ENCODE data around the gene ALK.

The ALK gene

GRCh38 chr2:29207352-29208148 is 713.8 kb downstream of the ALK start:
- TF ChIP-seq CTCF (IDR thresholded peaks at IDR 0.05; ENCODE audit: control insufficient read depth, insufficient read depth, low read depth, low read length, missing control alignments): no peak
- no peak for DNase-seq (ENCODE audit: low read depth)
- H3K4me3 ChIP-seq (ENCODE audit: control insufficient read depth, low read depth, low read length): no peak overlapping the region

GRCh38 chr2:29206941-29207340 is 714.4 kb downstream of the ALK start:
- H3K4me3 ChIP-seq (ENCODE audit: control insufficient read depth, low read depth, low read length): no peak overlapping the region
- DNase-seq (ENCODE audit: low read depth): no peak
- no peak for TF ChIP-seq CTCF (IDR thresholded peaks at IDR 0.05; ENCODE audit: control insufficient read depth, insufficient read depth, low read depth, low read length, missing control alignments)

- no peak overlapping the region for H3K4me3 ChIP-seq (ENCODE audit: control insufficient read depth, low read depth, low read length)
- TF ChIP-seq CTCF (IDR thresholded peaks at IDR 0.05; ENCODE audit: control insufficient read depth, insufficient read depth, low read depth, low read length, missing control alignments): no peak
- no peak for DNase-seq (ENCODE audit: low read depth)
These were observed 718.4 kb downstream of the ALK start for GRCh38 chr2:29202819-29203495.

DNA sequence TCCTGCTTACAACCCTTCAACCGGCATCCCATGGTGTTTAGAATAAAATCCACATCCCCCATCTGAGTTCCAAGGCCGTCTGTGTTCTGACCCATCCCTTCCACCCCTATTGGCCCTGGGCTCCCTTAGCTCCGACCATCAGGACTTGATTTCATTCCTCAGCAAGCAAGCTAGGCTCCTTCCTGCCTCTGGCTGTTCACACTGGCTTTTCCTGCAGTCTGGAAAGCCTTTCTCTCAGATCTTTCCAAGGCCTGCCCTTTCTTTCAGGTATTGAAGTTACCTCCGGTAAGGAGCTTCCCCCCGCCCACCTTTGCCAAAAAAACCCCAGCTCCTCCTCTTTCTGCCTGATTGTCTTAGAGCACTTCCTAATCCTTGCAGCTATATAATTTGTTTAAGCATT is 719.4 kb downstream of the ALK start:
- DNase-seq (ENCODE audit: low read depth): no peak
- TF ChIP-seq CTCF (IDR thresholded peaks at IDR 0.05; ENCODE audit: control insufficient read depth, insufficient read depth, low read depth, low read length, missing control alignments): no peak
- H3K4me3 ChIP-seq (ENCODE audit: control insufficient read depth, low read depth, low read length): no peak overlapping the region

DNA sequence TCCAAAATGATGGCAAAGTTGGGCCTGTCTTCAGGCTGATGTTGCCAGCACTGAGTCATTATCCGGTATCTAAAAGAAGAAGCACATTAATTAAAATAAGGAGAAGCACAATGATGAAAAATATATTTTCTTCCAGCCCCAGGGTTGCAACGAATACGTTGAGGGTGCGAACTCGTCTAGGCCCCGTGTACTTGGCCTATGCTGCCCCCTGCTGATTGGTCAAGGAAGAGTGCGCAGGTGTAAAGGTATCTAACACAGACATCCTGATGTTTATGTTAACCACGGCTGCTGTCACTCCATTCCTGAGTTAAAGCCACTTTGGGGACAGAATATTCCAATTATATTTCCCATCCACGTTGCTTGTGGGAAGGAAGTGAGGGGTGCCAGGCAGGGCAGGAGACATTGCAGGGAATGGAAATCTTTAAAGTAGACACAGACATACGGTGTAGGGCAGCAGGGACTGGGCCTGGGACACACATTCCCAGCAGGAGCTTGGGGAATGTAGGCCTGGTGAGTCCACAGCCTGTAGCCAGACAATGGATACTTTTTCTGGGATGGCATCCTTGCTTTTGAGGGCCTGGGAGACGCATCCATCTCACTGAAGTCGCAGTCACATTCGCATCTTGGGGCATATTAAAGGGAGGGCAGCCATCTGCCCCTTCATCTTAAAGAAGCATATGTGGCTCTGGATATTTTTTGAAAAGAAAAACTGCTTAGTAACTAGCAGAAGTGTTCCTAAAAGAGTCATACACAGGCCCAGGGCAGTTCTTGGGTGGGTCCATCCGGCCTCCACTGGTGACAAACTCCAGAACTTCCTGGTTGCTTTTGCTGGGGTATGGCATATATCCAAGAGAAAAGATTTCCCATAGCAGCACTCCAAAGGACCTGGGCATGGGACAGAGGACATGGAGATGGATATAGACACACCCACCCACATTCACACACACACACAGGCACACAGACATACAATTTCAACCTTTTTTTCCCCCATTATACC is 724.3 kb downstream of the ALK start:
- no peak overlapping the region for H3K4me3 ChIP-seq (ENCODE audit: control insufficient read depth, low read depth, low read length)
- DNase-seq (ENCODE audit: low read depth): no peak

More for the DNA sequence above, 724.3 kb downstream of the ALK start:
- peak; percentile 88 for TF ChIP-seq CTCF (IDR thresholded peaks at IDR 0.05; ENCODE audit: control insufficient read depth, insufficient read depth, low read depth, low read length, missing control alignments)

Measured in AG09309 (cell line).